Kidney epithelial cell (primary cell): Measurements from ENCODE around the gene CPT1C. TPM values are rescaled to one million over a fixed set of nuclear protein-coding genes. Genes with fewer than 3 reads are reported as not detected.

Source experiments
- DNase-seq: peaks from one replicate; pipeline ENCODE4 v3.0.0-alpha.2; 2010; ENCODE audit warnings: low read depth
- H3K27me3 ChIP-seq: 2 replicates; pipeline ENCODE4 v1.6.0; 2011; ENCODE audit warnings: low read length; ENCODE audit not compliant: control insufficient read depth, insufficient read depth
- H3K36me3 ChIP-seq: 2 replicates; pipeline ENCODE4 v1.5.1; 2011; ENCODE audit warnings: low read length; ENCODE audit not compliant: control insufficient read depth, insufficient read depth
- H3K4me3 ChIP-seq: 2 replicates; pipeline ENCODE4 v1.5.1; 2011; ENCODE audit warnings: low read depth, mild to moderate bottlenecking, control low read depth, low read length
- CTCF ChIP-seq: IDR thresholded peaks from 2 replicates; pipeline ENCODE4 v1.5.1; 2011; ENCODE audit warnings: mild to moderate bottlenecking, moderate library complexity, low read length, control low read depth, inconsistent platforms; ENCODE audit not compliant: insufficient read depth, poor library complexity, severe bottlenecking
- total RNA-seq: library from RNA; depleted of rRNA; stranded (reverse); fragments of >200 nt; gene quantifications from 2 replicates; pipeline ENCODE4 v1.2.3, GENCODE V29; 2015

Gene CPT1C
- total RNA-seq, 1 donor from 2014 or later: 3.4 TPM

- H3K36me3 ChIP-seq: peaks cover 8% of the 10 kb centered on the region
- no peak for TF ChIP-seq CTCF
- no peak for DNase-seq
- H3K27me3 ChIP-seq: peaks cover 4% of the 10 kb centered on the region
- no peak overlapping the region for H3K4me3 ChIP-seq
Observed at GRCh38 chr19:49686503-49687088, 4.3 kb upstream of the CPT1C start.

- H3K27me3 ChIP-seq: peaks cover 4% of the 10 kb centered on the region
- H3K36me3 ChIP-seq: peaks cover 6% of the 10 kb centered on the region
- DNase-seq: no peak
- no peak overlapping the region for H3K4me3 ChIP-seq
- no peak for TF ChIP-seq CTCF
Observed at GRCh38 chr19:49687150-49687549, 3.8 kb upstream of the CPT1C start.

DNA sequence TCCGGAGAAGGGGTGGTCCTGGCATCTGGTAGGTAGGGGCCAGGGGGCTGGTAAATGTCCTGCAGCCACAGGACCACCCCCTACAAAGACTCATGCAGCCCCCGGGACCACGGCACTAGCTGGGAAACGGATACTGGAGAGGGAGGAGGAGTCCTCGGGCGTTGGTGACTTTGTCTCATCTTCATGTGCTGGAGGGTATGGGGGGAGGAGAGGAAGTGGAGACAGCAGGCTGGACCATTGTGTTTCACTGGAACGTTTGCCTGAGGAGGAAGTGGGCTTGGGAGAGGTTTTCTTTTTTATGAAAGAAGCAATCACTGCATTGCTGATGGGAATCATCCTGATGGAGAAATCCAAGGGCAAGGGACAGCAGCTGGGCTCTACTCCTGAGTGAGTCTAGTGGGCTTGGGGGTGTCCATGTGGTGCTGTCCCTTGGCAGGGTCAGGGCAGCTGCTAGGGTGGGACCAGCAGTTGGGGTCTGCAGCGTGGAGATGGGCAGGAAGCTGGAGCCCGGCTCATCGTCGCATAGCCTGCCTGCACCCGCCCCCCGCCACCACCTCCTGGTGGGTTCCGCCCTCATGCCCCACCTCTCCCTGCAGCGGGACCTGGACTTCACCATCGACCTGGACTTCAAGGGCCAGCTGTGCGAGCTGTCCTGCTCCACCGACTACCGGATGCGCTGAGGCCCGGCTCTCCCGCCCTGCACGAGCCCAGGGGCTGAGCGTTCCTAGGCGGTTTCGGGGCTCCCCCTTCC, 3.2 kb upstream of the CPT1C start:
- TF ChIP-seq CTCF: no peak
- peaks cover 4% of the 10 kb centered on the region for H3K36me3 ChIP-seq
- H3K4me3 ChIP-seq: no peak overlapping the region
- peaks cover 4% of the 10 kb centered on the region for H3K27me3 ChIP-seq
- DNase-seq: no peak

DNA sequence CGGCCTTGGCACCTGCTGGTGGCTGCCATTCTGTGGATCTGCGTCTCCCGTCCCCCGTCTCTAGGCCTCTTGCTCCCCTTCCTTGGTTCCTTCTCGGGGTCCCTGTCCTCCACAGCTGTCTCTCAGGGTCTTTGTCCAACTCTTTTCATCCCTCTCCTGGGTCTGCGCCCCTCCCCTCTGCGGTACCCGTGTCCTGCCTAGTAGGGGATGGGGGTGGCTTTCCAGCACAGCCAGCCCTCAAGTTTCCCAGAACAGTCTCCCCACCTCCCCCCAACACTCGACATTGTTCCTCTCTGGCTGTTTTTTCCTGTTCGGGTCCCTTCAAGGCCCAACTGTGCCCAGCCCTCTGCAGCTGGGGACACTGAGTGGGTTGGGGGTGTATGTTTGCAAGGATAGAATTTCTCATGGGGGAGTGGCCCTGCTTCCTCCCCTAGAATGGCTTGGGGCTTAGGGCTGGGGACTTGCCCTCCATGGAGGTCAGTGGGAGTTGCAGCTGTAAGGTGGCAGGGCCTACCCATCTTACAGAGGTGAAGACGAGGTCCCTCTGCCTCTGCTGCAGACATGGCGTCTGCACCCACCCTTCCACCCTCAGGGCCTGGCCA, 2.3 kb upstream of the CPT1C start:
- no peak overlapping the region for H3K4me3 ChIP-seq
- peaks cover 4% of the 10 kb centered on the region for H3K27me3 ChIP-seq
- DNase-seq: no peak
- peaks cover 4% of the 10 kb centered on the region for H3K36me3 ChIP-seq
- TF ChIP-seq CTCF: no peak

GRCh38 chr19:49689133-49690078, 1.5 kb upstream of the CPT1C start, which contains the start of gene ADM5:
TSS of gene ADM5 (plus strand) at chr19:49689594. CDS start at chr19:49689838, 244 bp downstream.
- H3K36me3 ChIP-seq: peaks cover 4% of the 10 kb centered on the region
- DNase-seq: no peak
- peaks cover 4% of the 10 kb centered on the region for H3K27me3 ChIP-seq
- peak; percentile 77 for TF ChIP-seq CTCF
- H3K4me3 ChIP-seq: peak within 1 kb of the TSS; percentile 49
